Immature natural killer cell (primary cell): Measurements from ENCODE around the gene FASTKD1. TPM values are rescaled to one million over a fixed set of nuclear protein-coding genes. Genes with fewer than 3 reads are reported as not detected.
"Not testable (repeated sequence)": the region's sequence is repeated elsewhere in the genome, so short reads cannot be mapped to it uniquely, and the experiment has no call there.

Source experiments
- DNase-seq, 3 donors: peaks; one replicate each; pipeline ENCODE4 v3.0.0; 2022; ENCODE audit warnings: mixed read lengths in 1 of 3
- H3K27ac Mint-ChIP-seq, 6 donors: one replicate each; pipeline ENCODE4 v1.8.0; 2020; ENCODE audit warnings: mixed read lengths in 6 of 6, mild to moderate bottlenecking in 5 of 6, inconsistent platforms in 4 of 6, moderate library complexity in 3 of 6
- H3K27me3 Mint-ChIP-seq, 3 donors: one replicate each; pipeline ENCODE4 v1.8.0; 2020 to 2021; ENCODE audit warnings: low read depth in 3 of 3, mild to moderate bottlenecking in 3 of 3, mixed read lengths in 3 of 3, moderate library complexity in 3 of 3, inconsistent platforms in 1 of 3
- H3K36me3 Mint-ChIP-seq, 3 donors: one replicate each; pipeline ENCODE4 v1.8.0; 2020; ENCODE audit warnings: mixed read lengths in 3 of 3, inconsistent platforms in 2 of 3, mild to moderate bottlenecking in 2 of 3
- H3K4me1 Mint-ChIP-seq, 2 donors: one replicate each; pipeline ENCODE4 v1.8.0; 2020; ENCODE audit warnings: inconsistent platforms in 2 of 2, mild to moderate bottlenecking in 2 of 2, mixed read lengths in 2 of 2, moderate library complexity in 1 of 2
- H3K4me3 Mint-ChIP-seq, 5 donors: one replicate each; pipeline ENCODE4 v1.8.0; 2020; ENCODE audit warnings: mild to moderate bottlenecking in 5 of 5, mixed read lengths in 5 of 5, inconsistent platforms in 3 of 5, moderate library complexity in 3 of 5
- H3K9me3 Mint-ChIP-seq, 6 donors: one replicate each; pipeline ENCODE4 v1.8.0; 2020; ENCODE audit warnings: mild to moderate bottlenecking in 6 of 6, mixed read lengths in 6 of 6, inconsistent platforms in 4 of 6, moderate library complexity in 3 of 6
- polyA plus RNA-seq, 3 donors: library from polyadenylated mRNA; unstranded; fragments of 300-500 nt; fragmentation: Illumina TruSeq; gene quantifications; one replicate each; pipeline ENCODE4 v1.2.3, GENCODE V29; 2021

FASTKD1 gene
- 10 to 100 TPM in 1 of 3 donors, 1 to 10 TPM in 2; 5.8 to 11.4 (median 7.7) TPM for polyA plus RNA-seq

DNA sequence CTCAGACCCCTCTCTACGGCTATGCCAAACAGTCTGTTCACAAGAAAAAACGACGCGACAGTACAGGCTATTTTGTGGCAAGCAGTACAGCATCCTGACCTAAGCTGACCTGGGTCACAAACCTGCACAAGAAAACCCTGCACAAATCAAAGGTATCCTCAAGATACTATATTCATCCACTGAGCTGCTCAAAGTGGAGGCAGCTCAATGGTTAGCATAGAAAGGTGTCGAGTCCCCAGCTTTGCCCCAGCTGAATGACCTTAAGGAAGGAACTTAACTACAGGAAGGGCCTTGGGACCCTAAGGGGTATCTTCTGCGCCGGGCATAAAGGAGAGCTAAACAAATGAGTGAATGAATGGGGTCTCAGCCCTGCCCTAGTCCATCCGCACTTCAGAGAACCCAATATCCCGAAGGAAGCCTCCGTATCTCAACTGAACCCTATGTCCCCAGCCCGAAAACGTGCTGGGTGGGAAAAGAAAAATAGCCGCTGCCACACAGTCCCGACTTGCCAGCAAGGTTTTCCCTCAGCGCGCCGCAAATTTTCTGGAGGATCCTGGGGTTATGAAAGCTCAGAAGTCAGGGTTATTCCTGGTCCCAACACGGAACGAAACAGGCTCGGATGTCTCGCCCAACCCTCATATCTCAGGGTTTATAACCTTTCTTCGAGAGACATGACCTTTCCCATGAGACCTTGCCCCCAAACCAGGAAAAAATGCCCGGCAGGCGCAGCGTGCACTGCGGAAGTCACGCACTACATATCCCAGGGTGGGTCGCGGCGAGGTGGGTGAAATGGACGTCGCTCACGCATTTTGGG, at the start of gene FASTKD1:
Gene FASTKD1, minus strand, starts transcription at position 706 of the 814 bp plus-strand sequence. CDS start 1,836 bp downstream, outside the sequence.
- peaks cover 0 to 4% (median 0%) of the 10 kb centered on the region in 3 donors for H3K27me3 Mint-ChIP-seq
- peak; percentile 76 to 79 (median 78) for DNase-seq
- H3K9me3 Mint-ChIP-seq = no peaks in the 10 kb centered on the region
- H3K4me1 Mint-ChIP-seq = peaks cover 16 to 17% of the 10 kb centered on the region in 2 donors
- peaks cover 0 to 9% (median 9%) of the 10 kb centered on the region in 3 donors for H3K36me3 Mint-ChIP-seq
- peak within 1 kb of the TSS; percentile 96 to 98 (median 97) for H3K4me3 Mint-ChIP-seq
- peak within 1 kb of the TSS; percentile 87 to 96 (median 92) for H3K27ac Mint-ChIP-seq

- Mint-ChIP-seq H3K27me3 (no peaks in the 10 kb centered on the region), H3K4me3 (no peak overlapping the region), H3K4me1 (peaks cover 26 to 38% of the 10 kb centered on the region in 2 donors), H3K36me3 (peaks cover 17 to 30% (median 26%) of the 10 kb centered on the region in 3 donors), H3K27ac (peak overlapping the region; percentile 8 to 80 (median 62)), H3K9me3 (no peaks in the 10 kb centered on the region)
- no peak for DNase-seq
Measured at GRCh38 chr2:169623235-169623634, 49.6 kb upstream of the FASTKD1 start.

DNA sequence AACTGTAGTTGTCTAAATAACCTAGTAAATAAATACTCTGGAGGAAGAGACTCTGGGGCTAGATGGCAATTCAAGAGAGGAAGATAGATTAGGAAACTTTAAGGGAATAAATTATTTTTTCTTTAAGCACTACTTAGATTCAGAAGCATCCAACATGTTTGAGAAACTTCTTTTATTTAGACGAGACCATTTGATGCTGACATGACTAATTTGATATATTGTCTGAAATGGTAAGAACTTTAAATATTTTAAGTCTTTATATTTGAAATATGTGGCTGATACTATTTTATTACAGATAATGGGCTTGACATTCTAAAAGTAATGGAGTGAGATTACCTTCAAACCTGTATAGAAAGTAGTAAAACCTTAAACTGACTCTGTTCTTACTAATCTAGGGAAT, 46.8 kb upstream of the FASTKD1 start:
- no peak overlapping the region for H3K4me3 Mint-ChIP-seq
- peak overlapping the region in 2 of 6 donors; percentile 17 to 58 for H3K27ac Mint-ChIP-seq
- peaks cover 34 to 56% of the 10 kb centered on the region in 2 donors for H3K4me1 Mint-ChIP-seq
- no peaks in the 10 kb centered on the region for H3K27me3 Mint-ChIP-seq
- H3K36me3 Mint-ChIP-seq = peaks cover 31 to 55% (median 50%) of the 10 kb centered on the region in 3 donors
- no peak for DNase-seq
- H3K9me3 Mint-ChIP-seq = no peaks in the 10 kb centered on the region

DNA sequence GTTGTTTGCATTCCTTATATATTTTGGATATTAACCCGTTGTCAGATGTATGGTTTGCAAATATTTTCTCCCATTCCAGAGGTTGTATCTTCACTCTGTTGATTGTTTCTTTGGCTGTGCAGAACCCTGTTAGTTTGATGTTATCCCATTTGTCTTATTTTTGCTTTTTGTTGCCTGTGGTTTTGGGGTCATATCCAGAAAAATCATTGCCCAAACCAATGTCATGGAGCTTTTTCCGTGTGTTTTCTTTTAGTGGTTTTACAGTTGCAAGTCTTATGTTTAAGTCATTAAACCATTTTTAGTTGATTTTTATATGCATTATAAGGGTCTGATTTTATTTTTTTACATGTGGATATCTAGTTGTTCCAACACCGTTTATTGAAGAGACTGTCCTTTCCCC, 46.3 kb upstream of the FASTKD1 start:
- no peak for DNase-seq
- Mint-ChIP-seq H3K4me3 (no peak overlapping the region), H3K9me3 (no peaks in the 10 kb centered on the region), H3K27ac (peak overlapping the region in 1 of 6 donors; percentile 17), H3K4me1 (peaks cover 34 to 56% of the 10 kb centered on the region in 2 donors), H3K27me3 (no peaks in the 10 kb centered on the region), H3K36me3 (peaks cover 36 to 57% (median 56%) of the 10 kb centered on the region in 3 donors)

GRCh38 chr2:169615982-169616381, 42.3 kb upstream of the FASTKD1 start:
- not testable (repeated sequence) for DNase-seq, H3K4me3 Mint-ChIP-seq, H3K27me3 Mint-ChIP-seq, H3K9me3 Mint-ChIP-seq
- Mint-ChIP-seq H3K4me1 (peaks cover 21 to 49% of the 10 kb centered on the region in 2 donors), H3K36me3 (peaks cover 43 to 74% (median 70%) of the 10 kb centered on the region in 3 donors), H3K27ac (peak overlapping the region in 1 of 6 donors; percentile 54)

DNA sequence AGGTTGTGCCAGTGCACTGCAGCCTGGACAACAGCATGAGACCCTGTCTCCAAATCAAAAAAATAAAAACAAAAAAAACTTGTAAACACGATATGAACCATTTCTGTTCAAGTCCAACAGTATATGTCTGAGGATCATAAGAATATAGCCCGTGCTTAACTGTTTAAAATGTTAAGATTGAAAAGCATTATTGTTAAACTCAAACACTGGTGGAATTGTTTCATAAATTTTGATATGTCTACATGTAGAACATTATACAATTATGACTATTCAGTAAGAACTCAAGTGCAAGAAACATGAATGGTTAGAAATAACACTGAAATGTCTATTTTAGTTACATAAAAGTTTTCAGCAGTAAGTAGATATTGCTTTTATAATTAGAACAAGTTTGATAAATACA, 40.2 kb upstream of the FASTKD1 start:
- Mint-ChIP-seq H3K4me1 (peaks cover 12 to 33% of the 10 kb centered on the region in 2 donors), H3K27ac (no peak overlapping the region), H3K4me3 (no peak overlapping the region), H3K27me3 (peaks cover 0 to 2% (median 2%) of the 10 kb centered on the region in 3 donors), H3K36me3 (peaks cover 51 to 79% (median 61%) of the 10 kb centered on the region in 3 donors), H3K9me3 (no peaks in the 10 kb centered on the region)
- no peak for DNase-seq

- H3K4me1 Mint-ChIP-seq = peaks cover 0 to 9% of the 10 kb centered on the region in 2 donors
- H3K36me3 Mint-ChIP-seq = peaks cover 32 to 61% (median 33%) of the 10 kb centered on the region in 3 donors
- no peak overlapping the region for H3K27ac Mint-ChIP-seq
- no peaks in the 10 kb centered on the region for H3K9me3 Mint-ChIP-seq
- peaks cover 0 to 2% (median 2%) of the 10 kb centered on the region in 3 donors for H3K27me3 Mint-ChIP-seq
- DNase-seq = no peak
- no peak overlapping the region for H3K4me3 Mint-ChIP-seq
Measured at GRCh38 chr2:169609264-169609663, 35.6 kb upstream of the FASTKD1 start.

DNA sequence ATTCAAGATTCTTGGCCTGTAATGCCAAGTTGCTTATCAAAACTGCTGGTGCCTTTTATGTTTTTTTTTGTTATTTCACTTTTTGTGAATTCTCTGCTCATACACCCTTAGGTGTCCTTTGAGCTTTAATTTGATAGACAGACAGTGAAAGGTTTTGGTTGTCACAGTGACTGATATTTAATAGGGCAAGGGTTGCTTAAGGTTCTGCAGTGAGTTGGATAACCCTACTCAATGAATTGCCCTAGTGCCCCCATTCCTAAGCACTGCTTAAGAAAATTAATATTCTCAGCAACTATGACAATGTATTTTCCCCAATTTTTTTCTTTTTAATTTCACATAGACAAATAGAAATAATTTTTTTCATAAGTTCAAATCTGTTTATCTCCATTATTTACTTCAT, 25.9 kb upstream of the FASTKD1 start:
- DNase-seq = no peak
- Mint-ChIP-seq H3K9me3 (no peaks in the 10 kb centered on the region), H3K36me3 (peaks cover 0 to 3% (median 0%) of the 10 kb centered on the region in 3 donors), H3K4me1 (peaks cover 22 to 38% of the 10 kb centered on the region in 2 donors), H3K4me3 (no peak overlapping the region), H3K27me3 (peaks cover 0 to 2% (median 0%) of the 10 kb centered on the region in 3 donors), H3K27ac (no peak overlapping the region)

GRCh38 chr2:169598982-169599381, 25.3 kb upstream of the FASTKD1 start:
- no peak for DNase-seq
- Mint-ChIP-seq H3K27ac (no peak overlapping the region), H3K36me3 (no peaks in the 10 kb centered on the region), H3K4me1 (peaks cover 22 to 38% of the 10 kb centered on the region in 2 donors), H3K4me3 (no peak overlapping the region), H3K9me3 (no peaks in the 10 kb centered on the region), H3K27me3 (peaks cover 0 to 2% (median 0%) of the 10 kb centered on the region in 3 donors)

DNA sequence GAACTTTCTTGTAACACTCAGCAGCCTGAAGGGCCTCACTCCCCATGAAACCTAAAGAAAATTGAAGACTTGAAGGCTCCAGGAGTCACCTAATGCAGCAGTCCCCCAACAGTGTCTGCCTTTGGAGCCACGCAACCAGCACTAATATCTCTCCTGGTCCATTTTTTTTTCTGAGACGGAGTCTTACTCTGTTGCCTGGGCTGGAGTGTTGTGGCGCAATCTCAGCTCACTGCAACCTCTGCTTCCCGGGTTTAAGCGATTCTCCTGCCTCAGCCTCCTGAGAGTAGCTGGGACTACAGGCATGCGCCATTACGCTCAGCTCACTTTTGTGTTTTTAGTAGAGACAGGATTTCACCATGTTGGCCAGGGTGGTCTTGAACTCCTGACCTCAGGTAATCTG, 22.9 kb upstream of the FASTKD1 start:
- not testable (repeated sequence) for DNase-seq, H3K36me3 Mint-ChIP-seq, H3K4me3 Mint-ChIP-seq, H3K27me3 Mint-ChIP-seq, H3K9me3 Mint-ChIP-seq
- Mint-ChIP-seq H3K27ac (peak overlapping the region in 1 of 6 donors; percentile 49), H3K4me1 (peaks cover 21 to 29% of the 10 kb centered on the region in 2 donors)

GRCh38 chr2:169590804-169591203, 17.1 kb upstream of the FASTKD1 start:
- Mint-ChIP-seq H3K4me1 (peaks cover 30 to 43% of the 10 kb centered on the region in 2 donors), H3K27ac (no peak overlapping the region), H3K36me3 (no peaks in the 10 kb centered on the region), H3K27me3 (peaks cover 0 to 2% (median 0%) of the 10 kb centered on the region in 3 donors), H3K9me3 (no peaks in the 10 kb centered on the region), H3K4me3 (no peak overlapping the region)
- no peak for DNase-seq

GRCh38 chr2:169585673-169586072, 12.0 kb upstream of the FASTKD1 start:
- no peak for DNase-seq
- H3K9me3 Mint-ChIP-seq = no peaks in the 10 kb centered on the region
- H3K4me3 Mint-ChIP-seq = peak overlapping the region; percentile 91 to 99 (median 98)
- H3K27me3 Mint-ChIP-seq = peaks cover 5 to 15% (median 14%) of the 10 kb centered on the region in 3 donors
- peaks cover 41 to 60% of the 10 kb centered on the region in 2 donors for H3K4me1 Mint-ChIP-seq
- H3K36me3 Mint-ChIP-seq = no peaks in the 10 kb centered on the region
- H3K27ac Mint-ChIP-seq = peak overlapping the region; percentile 99 to 100 (median 99)

DNA sequence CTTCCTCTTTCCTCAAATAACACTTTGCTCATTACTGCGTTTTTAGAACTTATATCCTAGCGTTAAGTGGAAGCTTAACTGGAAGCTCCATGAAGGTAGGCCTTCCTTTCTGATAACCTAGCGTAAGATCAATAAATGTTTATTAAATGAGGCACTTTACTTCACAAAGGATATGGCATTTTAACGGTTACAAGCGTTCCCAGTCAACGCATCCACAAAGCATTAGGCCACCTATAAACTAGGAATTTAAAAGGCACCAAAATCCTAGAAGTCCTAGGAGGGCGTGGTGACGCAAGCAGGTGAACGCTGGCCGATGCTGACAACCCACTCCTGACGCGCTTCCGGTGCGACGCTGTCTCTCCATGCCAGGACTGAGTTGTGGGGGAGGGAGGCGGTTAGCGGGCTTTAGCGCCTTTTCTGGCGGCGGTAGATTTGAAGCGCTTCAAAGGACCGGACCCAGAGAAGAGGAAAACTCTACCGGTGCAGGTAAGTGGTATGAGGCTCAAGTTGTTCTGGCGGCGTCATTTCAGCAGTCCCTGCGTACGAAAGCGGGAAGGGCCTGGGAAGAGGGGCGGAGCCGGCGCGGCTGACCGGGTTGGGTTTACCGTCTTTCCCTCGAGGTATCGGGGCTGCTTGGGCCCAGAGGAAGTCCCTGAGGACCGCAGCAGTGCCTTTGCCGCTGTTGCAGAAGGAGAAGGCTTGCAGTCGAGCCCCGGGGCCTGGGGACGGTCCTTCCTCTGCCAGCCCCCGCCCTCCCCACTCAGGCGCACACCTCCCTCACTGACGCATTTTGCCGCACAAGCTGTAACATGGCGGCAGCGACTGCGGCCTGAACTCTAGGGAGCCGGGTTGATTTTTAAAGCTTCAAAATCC, 10.6 kb upstream of the FASTKD1 start, which contains the start of gene PPIG:
Gene PPIG, plus strand, starts transcription at position 347 of the 873 bp plus-strand sequence. CDS start 19,691 bp downstream, outside the sequence.
- H3K36me3 Mint-ChIP-seq = no peaks in the 10 kb centered on the region
- peak; percentile 89 to 90 (median 90) for DNase-seq
- H3K4me3 Mint-ChIP-seq = peak within 1 kb of the TSS; percentile 91 to 99 (median 98)
- peak within 1 kb of the TSS; percentile 99 to 100 (median 99) for H3K27ac Mint-ChIP-seq
- H3K4me1 Mint-ChIP-seq = peaks cover 34 to 46% of the 10 kb centered on the region in 2 donors
- H3K9me3 Mint-ChIP-seq = no peaks in the 10 kb centered on the region
- H3K27me3 Mint-ChIP-seq = peaks cover 5 to 16% (median 14%) of the 10 kb centered on the region in 3 donors
